Natural killer cell (primary cell): ENCODE results near the gene RIMBP2. TPM values are rescaled to one million over a fixed set of nuclear protein-coding genes. Genes with fewer than 3 reads are reported as not detected.
"Not testable (repeated sequence)": the region's sequence is repeated elsewhere in the genome, so short reads cannot be mapped to it uniquely, and the experiment has no call there.

Source experiments
- ATAC-seq, 3 donors: fragments of 150-1000 bp in 2 of 3; fragments of 200-7000 bp in 1 of 3; cut with Tn5 transposase; 1 replicate in 1 of 3; 2 replicates in 2 of 3; pipeline ENCODE4 v1.10.0; 2021; ENCODE audit warnings: mild to moderate bottlenecking in 2 of 3, moderate library complexity in 2 of 3
- DNase-seq, 2 donors: peaks; one replicate each; pipeline versions ENCODE4 v3.0.0 to v3.0.0-alpha.2; 2013 to 2021; ENCODE audit warnings: mixed read lengths in 1 of 2
- H3K27ac ChIP-seq: one replicate; pipeline ENCODE4 v1.5.1; 2013; ENCODE audit warnings: mild to moderate bottlenecking, low read length
- H3K27me3 ChIP-seq: one replicate; pipeline ENCODE4 v1.6.1; 2013; ENCODE audit warnings: low read length; ENCODE audit not compliant: control insufficient read depth, insufficient read depth
- H3K36me3 ChIP-seq: one replicate; pipeline ENCODE4 v1.6.1; 2013; ENCODE audit warnings: low read length; ENCODE audit not compliant: control insufficient read depth, insufficient read depth
- H3K4me1 ChIP-seq: one replicate; pipeline ENCODE4 v1.6.1; 2013; ENCODE audit warnings: low read length; ENCODE audit not compliant: control insufficient read depth, insufficient read depth
- H3K4me3 ChIP-seq: one replicate; pipeline ENCODE4 v1.5.1; 2013; ENCODE audit warnings: low read length
- H3K9me3 ChIP-seq: one replicate; pipeline ENCODE4 v1.6.1; 2013; ENCODE audit warnings: low read length; ENCODE audit not compliant: control insufficient read depth, insufficient read depth
- H3K27ac Mint-ChIP-seq, 2 donors: one replicate each; pipeline ENCODE4 v1.8.0; 2022; ENCODE audit warnings: mild to moderate bottlenecking in 2 of 2, mixed read lengths in 2 of 2, moderate library complexity in 1 of 2
- H3K27me3 Mint-ChIP-seq, 2 donors: one replicate each; pipeline ENCODE4 v1.8.0; 2022; ENCODE audit warnings: low read depth in 2 of 2, mixed read lengths in 2 of 2
- H3K36me3 Mint-ChIP-seq: one replicate; pipeline ENCODE4 v1.8.0; 2022; ENCODE audit warnings: mixed read lengths
- H3K4me1 Mint-ChIP-seq, 2 donors: one replicate each; pipeline ENCODE4 v1.8.0; 2022; ENCODE audit warnings: mixed read lengths in 2 of 2
- H3K4me3 Mint-ChIP-seq: one replicate; pipeline ENCODE4 v1.8.0; 2022; ENCODE audit warnings: mild to moderate bottlenecking, moderate library complexity, mixed read lengths
- H3K9me3 Mint-ChIP-seq, 2 donors: one replicate each; pipeline ENCODE4 v1.8.0; 2022; ENCODE audit warnings: mixed read lengths in 2 of 2
- WGBS: methylation state at CpG from one replicate; pipeline ENCODE4 v1.1.7; 2013; ENCODE audit warnings: missing lambda C conversion rate; ENCODE audit not compliant: insufficient coverage; 5-methylcytosine and 5-hydroxymethylcytosine counted together
- intact Hi-C: fragments of 100-400 bp; cut with micrococcal nuclease; formaldehyde crosslinking; loops from one replicate; pipeline ENCODE4 v1.14.2; 2022
- total RNA-seq, 4 donors: library from RNA; stranded (reverse); fragments of 120-200 nt in 1 of 4; gene quantifications; one replicate each; pipeline versions ENCODE4 v1.2.3 to v1.2.4, GENCODE V29; 2013 to 2022
- TF ChIP-seq, protein P1 (sequence below): fragments of 200-600 bp; IDR thresholded peaks from one replicate; pipeline ENCODE4 v1.8.0; 2022; ENCODE audit warnings: antibody characterized with exemption

Gene RIMBP2
- total RNA-seq, 3 donors from 2014 or later (not counting 1 experiment from before 2014, with no cell fraction given): not detected

DNA sequence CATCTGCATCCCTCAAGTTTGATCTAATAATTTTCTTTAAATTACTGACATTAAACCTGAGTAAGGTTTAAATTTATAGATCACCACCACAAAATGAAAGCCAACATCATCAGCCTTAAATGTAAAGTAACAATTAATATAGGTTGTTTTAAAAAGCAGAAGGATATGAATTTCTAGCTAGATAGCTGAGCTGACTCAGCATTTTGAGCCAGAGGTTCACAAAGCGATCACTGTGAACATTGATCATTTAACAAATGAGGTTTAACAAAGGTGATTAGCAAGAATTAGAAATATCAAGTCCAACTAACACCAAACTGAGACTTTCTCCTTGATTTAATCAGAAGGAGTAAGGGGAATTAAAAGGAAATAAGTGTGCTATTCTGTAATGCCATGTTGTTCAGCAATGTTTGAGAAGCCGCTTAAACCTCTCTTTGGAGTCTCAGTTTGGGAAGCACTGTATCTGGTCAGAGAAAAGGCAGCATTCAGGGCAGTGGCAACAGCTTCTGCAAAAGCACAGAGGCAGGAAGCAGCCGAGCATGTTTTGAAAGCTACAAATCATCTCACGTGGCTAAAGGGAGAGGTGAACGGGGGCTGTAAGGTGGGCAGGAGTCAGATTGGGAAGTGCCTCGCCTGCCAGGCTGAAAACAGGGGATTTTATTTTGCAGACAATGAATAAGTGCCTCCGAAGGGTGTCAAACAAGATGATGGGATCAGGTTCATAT lies 19.6 kb downstream of the RIMBP2 start:
- no peak overlapping the region for H3K27ac ChIP-seq
- H3K4me1 ChIP-seq: no peaks in the 10 kb centered on the region
- no peak overlapping the region for H3K27ac Mint-ChIP-seq
- no peaks in the 10 kb centered on the region for H3K36me3 ChIP-seq
- ATAC-seq (no peak), DNase-seq (no peak)
- H3K4me3 ChIP-seq: no peak overlapping the region
- intact Hi-C loops: no loop called here
- H3K27me3 ChIP-seq: no peaks in the 10 kb centered on the region
- H3K27me3 Mint-ChIP-seq: peaks cover 9 to 34% of the 10 kb centered on the region in 2 donors
- no peaks in the 10 kb centered on the region for H3K9me3 ChIP-seq
- 11% methylated on average over 7 of the region's 7 CpGs for WGBS
- TF ChIP-seq, protein P1, sequence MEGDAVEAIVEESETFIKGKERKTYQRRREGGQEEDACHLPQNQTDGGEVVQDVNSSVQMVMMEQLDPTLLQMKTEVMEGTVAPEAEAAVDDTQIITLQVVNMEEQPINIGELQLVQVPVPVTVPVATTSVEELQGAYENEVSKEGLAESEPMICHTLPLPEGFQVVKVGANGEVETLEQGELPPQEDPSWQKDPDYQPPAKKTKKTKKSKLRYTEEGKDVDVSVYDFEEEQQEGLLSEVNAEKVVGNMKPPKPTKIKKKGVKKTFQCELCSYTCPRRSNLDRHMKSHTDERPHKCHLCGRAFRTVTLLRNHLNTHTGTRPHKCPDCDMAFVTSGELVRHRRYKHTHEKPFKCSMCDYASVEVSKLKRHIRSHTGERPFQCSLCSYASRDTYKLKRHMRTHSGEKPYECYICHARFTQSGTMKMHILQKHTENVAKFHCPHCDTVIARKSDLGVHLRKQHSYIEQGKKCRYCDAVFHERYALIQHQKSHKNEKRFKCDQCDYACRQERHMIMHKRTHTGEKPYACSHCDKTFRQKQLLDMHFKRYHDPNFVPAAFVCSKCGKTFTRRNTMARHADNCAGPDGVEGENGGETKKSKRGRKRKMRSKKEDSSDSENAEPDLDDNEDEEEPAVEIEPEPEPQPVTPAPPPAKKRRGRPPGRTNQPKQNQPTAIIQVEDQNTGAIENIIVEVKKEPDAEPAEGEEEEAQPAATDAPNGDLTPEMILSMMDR: no peak
- no peaks in the 10 kb centered on the region for H3K9me3 Mint-ChIP-seq
- H3K4me1 Mint-ChIP-seq: no peaks in the 10 kb centered on the region
- no peak overlapping the region for H3K4me3 Mint-ChIP-seq
- H3K36me3 Mint-ChIP-seq: no peaks in the 10 kb centered on the region

DNA sequence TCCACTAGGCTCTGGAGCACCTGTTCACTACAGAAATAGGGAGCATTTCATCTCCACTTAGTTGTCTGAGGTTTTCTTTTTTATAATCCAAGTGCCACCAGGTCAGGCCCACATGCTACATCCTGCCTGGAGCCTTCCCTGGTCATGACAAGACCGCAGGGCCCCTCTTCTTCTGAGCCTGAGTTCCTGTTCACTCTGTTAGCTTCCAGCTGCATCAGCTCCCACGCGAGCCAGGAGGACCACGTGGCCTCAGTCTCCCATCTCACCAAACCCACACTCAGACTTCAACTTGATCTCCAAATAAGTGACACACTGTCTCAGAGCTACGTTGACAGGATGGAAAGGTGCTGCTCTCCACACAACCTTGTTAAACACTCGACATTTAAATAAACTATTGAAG lies 21.0 kb downstream of the RIMBP2 start:
- intact Hi-C loops: no loop called here
- TF ChIP-seq, protein P1: no peak
- DNase-seq (no peak), ATAC-seq (no peak)
- no peak overlapping the region for H3K27ac Mint-ChIP-seq
- 46% methylated on average over 6 of the region's 6 CpGs for WGBS
- H3K36me3 ChIP-seq: no peaks in the 10 kb centered on the region
- H3K4me3 ChIP-seq: no peak overlapping the region
- no peaks in the 10 kb centered on the region for H3K9me3 Mint-ChIP-seq
- H3K4me1 ChIP-seq: no peaks in the 10 kb centered on the region
- no peak overlapping the region for H3K4me3 Mint-ChIP-seq
- H3K9me3 ChIP-seq: no peaks in the 10 kb centered on the region
- H3K27me3 ChIP-seq: no peaks in the 10 kb centered on the region
- H3K4me1 Mint-ChIP-seq: no peaks in the 10 kb centered on the region
- no peaks in the 10 kb centered on the region for H3K36me3 Mint-ChIP-seq
- H3K27ac ChIP-seq: no peak overlapping the region
- H3K27me3 Mint-ChIP-seq: peaks cover 9 to 34% of the 10 kb centered on the region in 2 donors

DNA sequence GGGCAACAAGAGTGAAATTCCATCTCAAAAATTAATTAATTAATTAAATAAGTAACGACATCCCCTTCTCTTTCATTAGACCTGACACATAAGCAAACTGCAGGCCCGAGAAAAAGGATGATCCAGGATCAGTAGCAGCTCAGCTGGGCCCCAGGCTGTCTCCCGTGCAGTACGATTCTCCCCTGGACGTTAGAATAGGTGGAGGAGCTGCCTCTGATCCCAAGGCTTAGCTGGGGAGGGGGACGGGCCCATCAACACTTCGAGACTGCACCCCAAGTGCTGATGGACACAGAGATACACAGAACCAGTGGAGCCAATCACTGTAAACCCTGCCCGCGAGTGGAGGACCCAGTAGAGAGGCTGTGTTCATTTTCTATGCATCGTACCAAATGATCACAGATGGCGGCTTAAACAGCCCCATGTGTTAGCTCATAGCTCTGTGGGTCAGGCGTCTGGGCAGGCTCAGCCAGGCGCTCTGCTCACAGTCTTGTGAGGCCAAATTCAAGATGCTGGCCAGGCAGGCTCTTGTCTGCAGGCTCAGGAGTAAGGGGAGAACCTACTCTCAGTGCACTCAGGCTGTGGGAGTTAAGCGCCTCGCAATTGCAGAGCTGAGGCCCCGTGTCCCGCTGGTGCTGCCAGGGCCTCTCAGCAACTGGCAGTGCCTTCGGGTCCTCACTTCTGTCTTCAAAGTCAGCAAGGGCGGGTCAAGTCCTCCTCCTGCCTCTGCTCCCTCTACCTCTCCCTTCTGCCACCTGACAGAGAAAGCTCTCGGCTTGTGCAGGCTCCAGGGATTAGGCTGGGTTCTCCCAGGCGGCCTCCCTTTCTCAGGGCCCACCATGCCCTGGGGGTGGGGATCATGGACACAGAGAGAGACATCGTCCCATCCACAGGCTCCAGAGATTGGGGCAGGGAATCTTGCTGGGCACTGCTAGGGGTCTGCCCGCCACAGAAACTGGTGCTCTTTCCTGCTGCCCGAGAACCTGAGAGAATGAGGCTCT lies 26.4 kb downstream of the RIMBP2 start:
- intact Hi-C loops: no loop called here
- Mint-ChIP-seq H3K27me3 (peaks cover 3 to 8% of the 10 kb centered on the region in 2 donors), H3K36me3 (no peaks in the 10 kb centered on the region), H3K27ac (no peak overlapping the region), H3K4me3 (no peak overlapping the region), H3K9me3 (no peaks in the 10 kb centered on the region), H3K4me1 (no peaks in the 10 kb centered on the region)
- WGBS: 90% methylated on average over 23 of the region's 24 CpGs
- Histone ChIP-seq H3K4me3 (no peak overlapping the region), H3K27me3 (no peaks in the 10 kb centered on the region), H3K4me1 (no peaks in the 10 kb centered on the region), H3K27ac (no peak overlapping the region), H3K36me3 (no peaks in the 10 kb centered on the region), H3K9me3 (no peaks in the 10 kb centered on the region)
- TF ChIP-seq, protein P1: no peak
- ATAC-seq (no peak), DNase-seq (no peak)

DNA sequence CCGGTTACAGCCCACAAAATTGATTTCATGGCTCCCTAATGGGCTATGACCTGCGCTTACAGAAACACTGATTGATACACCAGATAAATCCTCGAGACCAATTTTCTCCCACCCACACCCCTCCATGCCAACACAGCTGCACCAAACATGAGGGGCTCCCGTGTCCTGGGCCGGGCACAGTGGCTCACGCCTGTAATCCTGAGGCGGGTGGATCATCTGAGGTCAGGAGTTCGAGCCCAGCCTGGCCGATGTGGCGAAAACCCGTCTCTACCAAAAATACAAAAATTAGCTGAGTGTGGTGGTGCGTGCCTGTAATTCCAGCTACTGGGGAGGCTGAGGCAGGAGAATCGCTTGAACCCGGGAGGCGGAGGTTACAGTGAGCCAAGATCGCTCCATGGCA lies 27.1 kb downstream of the RIMBP2 start:
- WGBS: 88% methylated on average over 13 of the region's 16 CpGs
- intact Hi-C loops, H3K36me3 Mint-ChIP-seq: not testable (repeated sequence)

More for the DNA sequence above, 27.1 kb downstream of the RIMBP2 start:
- not testable (repeated sequence) for H3K4me1 Mint-ChIP-seq, H3K9me3 ChIP-seq, H3K27ac ChIP-seq, H3K4me3 ChIP-seq, H3K27me3 Mint-ChIP-seq, ATAC-seq, H3K36me3 ChIP-seq, H3K27ac Mint-ChIP-seq, H3K27me3 ChIP-seq, DNase-seq, H3K9me3 Mint-ChIP-seq, H3K4me1 ChIP-seq, H3K4me3 Mint-ChIP-seq
